A673 (cell line): Measurements from ENCODE around the gene ZC3HAV1.

Experiments
- CTCF ChIP-seq: fragments of 300-800, 200-600 bp; sonication (generic); conservative IDR thresholded peaks from 2 replicates; pipeline ENCODE4 v1.5.1; 2017; ENCODE audit warnings: low read depth, mild to moderate bottlenecking, antibody characterized with exemption, low read length, moderate library complexity, mixed read lengths
- EZH2 ChIP-seq: fragments of 200-600 bp; sonication (generic); IDR thresholded peaks from 2 replicates; pipeline ENCODE4 v1.6.1; 2017; ENCODE audit warnings: borderline replicate concordance, low read depth, mild to moderate bottlenecking, mixed read lengths, antibody characterized with exemption, low read length; ENCODE audit not compliant: poor library complexity, severe bottlenecking

DNA sequence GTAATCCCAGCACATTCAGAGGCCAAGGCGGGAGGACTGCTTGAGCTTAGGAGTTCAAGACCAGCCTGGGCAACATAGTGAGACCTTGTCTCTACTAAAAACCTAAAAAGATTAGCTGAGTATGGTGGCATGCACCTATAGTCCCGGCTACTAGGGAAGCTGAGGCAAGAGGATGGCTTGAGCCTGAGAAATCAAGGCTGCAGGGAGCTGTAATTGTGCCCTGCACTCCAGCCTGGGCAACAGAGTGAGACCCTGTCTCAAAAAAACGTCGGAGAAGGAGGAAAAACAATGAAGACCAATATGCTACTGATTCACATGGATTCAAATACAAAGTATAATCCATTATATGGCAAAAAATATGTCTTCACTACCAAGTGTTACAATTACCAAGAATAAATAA is 87.2 kb downstream of the ZC3HAV1 start:
- TF ChIP-seq CTCF (no peak), EZH2 (no peak)
